GM18526 (cell line): ENCODE data around the gene MYL9.

Experiments
- POLR2A ChIP-seq: IDR thresholded peaks from 3 replicates; pipeline ENCODE4 v1.6.1; 2011; ENCODE audit not compliant: insufficient read length; ENCODE audit errors: extremely low read depth

Gene MYL9

DNA sequence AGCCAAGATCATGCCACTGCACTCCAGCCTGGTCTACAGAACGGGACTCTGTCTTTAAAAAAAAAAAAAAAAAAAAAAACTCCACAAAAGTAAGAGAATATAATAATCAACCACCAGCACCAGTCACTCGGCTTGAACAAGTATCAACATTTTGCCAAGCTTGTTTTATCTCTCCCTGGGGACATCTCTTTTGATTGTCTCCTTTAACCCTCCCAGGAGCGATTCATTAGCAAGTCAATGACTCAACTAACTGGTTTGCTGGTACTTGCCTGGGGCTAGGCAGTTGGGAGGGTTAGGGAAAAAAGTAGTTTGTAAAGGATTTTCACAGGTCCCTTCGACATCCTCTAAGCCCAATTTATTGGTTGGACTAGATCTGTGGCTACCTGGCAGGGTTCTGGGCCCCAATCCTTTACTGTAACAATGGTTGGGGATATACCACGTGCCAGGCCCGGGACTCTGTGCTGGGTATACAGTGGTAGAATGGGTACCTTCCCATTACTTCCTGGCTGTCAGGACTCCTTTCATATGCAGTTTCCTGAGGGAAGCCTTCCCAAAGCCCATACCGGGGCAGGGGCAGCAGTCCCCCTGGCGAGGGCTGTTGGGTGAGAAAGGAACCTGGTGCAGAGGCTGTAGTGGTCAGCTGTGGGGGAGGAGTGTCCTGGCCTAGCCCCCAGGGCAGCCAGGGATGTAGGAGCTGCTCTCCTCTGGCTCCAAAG, 44.2 kb downstream of the MYL9 start:
- no peak for TF ChIP-seq POLR2A

DNA sequence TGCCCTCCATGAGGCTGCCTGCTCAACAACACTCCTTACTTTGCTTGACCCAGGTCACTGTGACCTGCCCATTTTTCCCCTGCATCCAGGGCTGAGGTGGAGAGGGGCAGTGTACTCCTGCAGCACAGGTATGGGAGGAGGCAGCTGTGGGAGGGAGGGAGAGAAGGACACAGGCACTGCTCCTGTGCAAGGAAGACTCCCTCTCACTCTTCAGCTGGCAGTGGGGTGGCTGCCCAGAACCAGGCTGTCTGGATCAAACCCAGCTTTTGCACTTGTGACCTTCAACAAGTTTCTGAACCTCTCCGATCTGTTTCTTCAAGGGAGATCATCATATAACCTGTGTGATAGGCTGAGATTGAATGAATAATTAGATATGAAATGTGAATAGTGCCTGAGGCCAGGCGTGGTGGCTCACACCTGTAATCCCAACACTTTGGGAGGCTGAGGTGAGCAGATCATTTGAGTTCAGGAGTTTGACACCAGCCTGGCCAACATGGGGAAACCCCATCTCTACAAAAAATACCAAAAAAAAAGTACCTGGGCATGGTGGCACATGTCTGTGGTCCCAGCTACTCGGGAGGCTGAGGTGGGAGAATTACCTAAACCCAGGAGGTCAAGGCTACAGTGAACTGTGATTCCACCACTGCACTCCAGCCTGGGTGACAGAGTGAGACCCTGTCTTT, 46.2 kb downstream of the MYL9 start:
- TF ChIP-seq POLR2A, result no peak

DNA sequence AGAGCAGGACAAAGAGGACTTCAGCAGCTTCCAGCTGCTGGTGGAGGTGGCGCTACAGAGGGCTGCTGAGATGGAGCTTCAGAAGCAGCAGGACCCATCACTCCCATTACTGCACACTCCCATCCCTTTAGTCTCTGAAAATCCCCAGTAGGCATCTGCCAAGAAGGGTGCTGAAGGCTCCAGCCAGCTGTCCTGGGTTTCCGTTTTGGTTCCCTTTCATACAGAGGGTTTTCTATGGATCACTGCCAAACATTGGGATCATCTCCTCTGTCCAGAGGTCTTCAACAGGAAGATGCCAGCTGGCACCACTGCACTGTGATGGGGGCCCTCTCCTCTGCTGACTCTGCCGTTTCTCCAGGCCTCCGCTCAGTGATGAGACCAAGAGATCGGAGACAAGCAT, 50.0 kb downstream of the MYL9 start:
- no peak for TF ChIP-seq POLR2A

DNA sequence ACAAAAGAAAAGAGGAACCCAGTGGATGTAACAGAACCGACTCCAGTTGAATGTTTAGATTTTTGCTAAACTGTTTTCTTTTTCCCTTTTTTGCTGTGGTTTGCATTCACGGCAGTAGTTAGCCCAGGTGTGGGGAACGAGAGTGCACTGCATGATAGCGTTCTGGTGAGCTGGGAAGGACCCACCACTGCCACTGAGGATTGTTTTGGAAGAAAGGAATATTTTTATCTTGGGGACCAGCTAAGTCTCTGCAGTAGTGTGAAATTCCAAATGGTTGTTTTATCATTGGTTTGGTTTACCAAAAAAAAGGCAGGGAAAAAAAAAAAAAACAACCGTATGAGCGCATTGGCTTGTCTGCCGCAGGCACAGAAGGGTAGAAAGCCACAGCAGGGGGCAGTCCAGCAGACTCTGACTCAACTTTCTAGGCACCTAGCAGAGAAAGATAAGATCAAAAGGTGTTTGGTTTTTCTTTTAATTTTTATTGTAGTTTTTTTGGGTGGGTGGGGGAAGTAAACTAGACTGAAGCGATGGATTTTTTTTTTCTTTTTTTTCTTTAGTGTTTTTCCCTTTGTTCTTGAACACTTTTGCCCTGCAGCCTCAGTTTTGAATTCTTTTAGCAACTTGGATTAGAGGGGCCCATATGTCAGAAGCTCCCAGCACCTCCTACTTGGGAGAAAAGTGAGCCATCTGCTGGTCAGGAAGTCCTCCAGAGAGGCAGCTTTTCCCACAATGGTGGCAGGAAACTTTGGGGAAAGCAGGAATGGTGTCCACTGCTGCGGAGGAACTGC, 50.7 kb downstream of the MYL9 start:
- no peak for TF ChIP-seq POLR2A

DNA sequence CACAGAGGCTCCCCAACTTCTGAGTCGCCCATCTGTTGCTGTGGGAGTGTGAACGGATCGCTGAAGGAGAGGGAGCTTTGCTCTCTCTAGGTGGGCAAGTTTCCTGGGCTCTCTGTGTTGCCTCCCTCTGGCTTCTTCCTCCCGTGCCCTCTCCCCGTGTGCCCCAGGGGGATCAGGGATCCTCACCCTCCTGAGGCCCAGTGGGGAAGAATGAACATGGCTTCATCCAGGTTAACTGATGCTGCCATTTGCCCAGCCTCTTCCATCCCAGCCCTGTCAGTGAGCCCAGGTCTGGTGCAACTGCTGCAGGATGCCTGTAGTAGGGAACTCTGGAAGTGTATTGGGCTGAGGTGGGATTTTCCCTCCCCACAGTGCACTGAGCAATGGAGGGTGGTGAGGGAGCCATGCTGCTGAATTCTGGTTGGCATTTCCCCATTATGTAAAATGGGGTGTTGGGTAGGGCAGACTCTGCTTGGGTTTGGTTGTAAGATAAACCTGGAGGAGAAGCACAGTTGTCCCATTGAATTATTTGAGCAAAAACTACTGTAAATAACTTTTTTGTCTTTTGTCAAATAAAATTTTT, 52.1 kb downstream of the MYL9 start:
- no peak for TF ChIP-seq POLR2A

DNA sequence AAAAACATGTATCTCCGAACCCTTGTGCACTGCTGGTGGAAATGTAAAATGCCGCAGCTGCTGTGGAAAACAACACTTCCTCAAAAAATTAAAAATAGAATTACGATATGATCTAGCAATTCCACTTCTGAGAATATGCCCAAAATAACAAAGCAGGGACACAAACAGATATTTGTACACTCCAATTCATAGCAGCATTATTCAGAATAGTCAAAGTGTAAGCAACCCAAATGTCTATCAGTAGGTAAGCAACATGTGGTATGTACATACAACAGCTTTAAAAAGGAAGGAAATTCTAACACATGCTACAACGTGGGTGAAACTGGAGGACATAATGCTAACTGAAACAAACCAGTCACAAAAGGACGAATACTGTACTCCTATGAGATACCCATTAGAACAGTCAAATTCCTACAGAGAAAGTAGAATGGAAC, 58.6 kb downstream of the MYL9 start:
- no peak for TF ChIP-seq POLR2A
